A673 (cell line): ENCODE measurements around the gene TMEM242. TPM values are rescaled to one million over a fixed set of nuclear protein-coding genes. Genes with fewer than 3 reads are reported as not detected.

Source experiments
- BruUV-seq: library from RNA; stranded (reverse); fragments of 400-500 nt; replicated peaks from 2 replicates; lab custom pipeline; 2021; lab: Mats Ljungman, UMichigan
- CTCF ChIA-PET: fragments of 300-600 bp; sonication (Branson Sonifier 250); formaldehyde crosslinking; loops from one replicate; lab custom pipeline; 2022; ENCODE audit warnings: antibody characterized with exemption; lab: Charles Lee
- POLR2A ChIA-PET: fragments of 300-600 bp; sonication (Branson Sonifier 250); formaldehyde crosslinking; loops from one replicate; lab custom pipeline; 2022; ENCODE audit warnings: antibody characterized with exemption; ENCODE audit not compliant: low non-redundant PET; lab: Charles Lee
- DNase-seq: peaks from one replicate; pipeline ENCODE4 v3.0.0-alpha.2; 2015; ENCODE audit warnings: low spot score
- H3K27ac ChIP-seq: fragments of 200-600 bp; sonication (generic); 2 replicates; pipeline ENCODE4 v1.5.1; 2016; ENCODE audit warnings: mixed run types, low read depth, mild to moderate bottlenecking, mixed read lengths, antibody characterized with exemption, low read length; ENCODE audit not compliant: poor library complexity, severe bottlenecking
- H3K27me3 ChIP-seq: fragments of 200-600 bp; sonication (generic); replicated peaks from 2 replicates; pipeline ENCODE4 v1.6.1; 2017; ENCODE audit warnings: mixed run types, low read depth, mild to moderate bottlenecking, mixed read lengths, antibody characterized with exemption, low read length; ENCODE audit not compliant: insufficient read depth, poor library complexity
- H3K36me3 ChIP-seq: fragments of 200-600 bp; sonication (generic); 2 replicates; pipeline ENCODE4 v1.6.1; 2016; ENCODE audit warnings: mixed run types, mild to moderate bottlenecking, mixed read lengths, antibody characterized with exemption, low read length; ENCODE audit not compliant: insufficient read depth, poor library complexity, severe bottlenecking
- H3K4me1 ChIP-seq: fragments of 200-600 bp; sonication (generic); 2 replicates; pipeline ENCODE4 v1.6.1; 2017; ENCODE audit warnings: mixed run types, mild to moderate bottlenecking, mixed read lengths, antibody characterized with exemption, low read length; ENCODE audit not compliant: insufficient read depth, poor library complexity, severe bottlenecking
- H3K4me3 ChIP-seq: fragments of 200-600 bp; sonication (generic); 2 replicates; pipeline ENCODE4 v1.5.1; 2016; ENCODE audit warnings: low read depth, mixed run types, mild to moderate bottlenecking, mixed read lengths, low read length; ENCODE audit not compliant: poor library complexity, severe bottlenecking
- H3K9me3 ChIP-seq: fragments of 200-600 bp; sonication (generic); 2 replicates; pipeline ENCODE4 v1.6.1; 2016; ENCODE audit warnings: mixed run types, low read depth, mild to moderate bottlenecking, mixed read lengths, antibody characterized with exemption, low read length; ENCODE audit not compliant: poor library complexity, severe bottlenecking
- CTCF ChIP-seq: fragments of 300-800, 200-600 bp; sonication (generic); conservative IDR thresholded peaks from 2 replicates; pipeline ENCODE4 v1.5.1; 2017; ENCODE audit warnings: low read depth, mild to moderate bottlenecking, antibody characterized with exemption, low read length, moderate library complexity, mixed read lengths
- EZH2 ChIP-seq: fragments of 200-600 bp; sonication (generic); IDR thresholded peaks from 2 replicates; pipeline ENCODE4 v1.6.1; 2017; ENCODE audit warnings: borderline replicate concordance, low read depth, mild to moderate bottlenecking, mixed read lengths, antibody characterized with exemption, low read length; ENCODE audit not compliant: poor library complexity, severe bottlenecking
- intact Hi-C: fragments of 100-400 bp; cut with micrococcal nuclease; formaldehyde crosslinking; loops from one replicate; pipeline ENCODE4 v1.10.0; 2022; ENCODE audit not compliant: unreplicated experiment
- total RNA-seq: library from RNA; stranded (reverse); gene quantifications from 2 replicates; pipeline ENCODE4 v1.2.3, GENCODE V29; 2021

TMEM242 gene
- total RNA-seq, 1 experiment from 2014 or later, result 13.2 TPM

- H3K4me1 ChIP-seq, result no peaks in the 10 kb centered on the region
- intact Hi-C loops, result no loop called here
- no TSS peak for BruUV-seq
- H3K36me3 ChIP-seq, result no peaks in the 10 kb centered on the region
- H3K27ac ChIP-seq, result no peak overlapping the region
- POLR2A ChIA-PET, result interaction anchor here (0.7 kb wide), 1 partner anchor 1618 kb away, joined by 3 read pairs; no protein-coding TSS in a partner anchor
- CTCF ChIA-PET, result no interaction called here
- TF ChIP-seq CTCF (no peak), EZH2 (no peak)
- H3K4me3 ChIP-seq, result no peak overlapping the region
- no peaks in the 10 kb centered on the region for H3K27me3 ChIP-seq
- DNase-seq, result no peak
- H3K9me3 ChIP-seq, result no peaks in the 10 kb centered on the region
Measured at GRCh38 chr6:157267654-157268053, 55.7 kb downstream of the TMEM242 start.

GRCh38 chr6:157267109-157267611, 56.2 kb downstream of the TMEM242 start:
- intact Hi-C loops, result no loop called here
- H3K27ac ChIP-seq, result no peak overlapping the region
- DNase-seq, result no peak

GRCh38 chr6:157266274-157267101, 56.8 kb downstream of the TMEM242 start:
- Histone ChIP-seq H3K27me3 (no peaks in the 10 kb centered on the region), H3K27ac (no peak overlapping the region), H3K4me3 (no peak overlapping the region), H3K4me1 (no peaks in the 10 kb centered on the region), H3K9me3 (no peaks in the 10 kb centered on the region), H3K36me3 (no peaks in the 10 kb centered on the region)
- DNase-seq, result no peak
- no TSS peak for BruUV-seq
- intact Hi-C loops, result no loop called here
- CTCF ChIA-PET, result no interaction called here
- TF ChIP-seq EZH2 (no peak), CTCF (no peak)
- POLR2A ChIA-PET, result no interaction called here

More at GRCh38 chr6:157267109-157267611, 56.2 kb downstream of the TMEM242 start:
- TF ChIP-seq CTCF (no peak), EZH2 (no peak)
- BruUV-seq, result no TSS peak
- Histone ChIP-seq H3K4me3 (no peak overlapping the region), H3K4me1 (no peaks in the 10 kb centered on the region), H3K36me3 (no peaks in the 10 kb centered on the region), H3K27me3 (no peaks in the 10 kb centered on the region), H3K9me3 (no peaks in the 10 kb centered on the region)
- POLR2A ChIA-PET, result no interaction called here
- CTCF ChIA-PET, result no interaction called here
